Measurements from ENCODE around the gene IGBP1.

The IGBP1 gene

DNA sequence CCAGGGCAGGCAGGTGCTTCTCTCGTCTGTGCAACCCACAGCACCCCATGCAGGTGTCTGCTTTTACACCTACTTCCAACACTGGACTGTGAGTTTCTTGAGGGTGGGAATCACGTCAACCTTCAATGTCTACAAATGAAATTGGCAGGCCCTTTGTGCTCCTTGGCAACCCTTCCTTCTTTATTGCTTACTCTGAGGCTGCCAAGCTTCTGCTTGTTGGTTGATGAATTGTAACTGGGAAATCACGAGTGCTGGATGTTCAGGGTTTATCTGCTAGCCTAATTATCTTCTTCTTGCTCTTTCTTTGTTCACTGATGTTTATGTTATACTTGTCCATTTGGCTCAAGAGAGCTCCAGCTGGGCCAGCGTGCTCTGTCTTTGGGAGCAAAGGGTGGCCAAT is 41.5 kb downstream of the IGBP1 start:
- H4K20me1 ChIP-seq (ENCODE audit: low read depth, low read length): no peaks in the 10 kb centered on the region
- no peaks in the 10 kb centered on the region for H3K79me2 ChIP-seq (ENCODE audit: insufficient read depth, low read length)
- no peaks in the 10 kb centered on the region for H3K9me2 ChIP-seq (replicated peaks; ENCODE audit: insufficient read depth, low read length)
- H3K27me3 ChIP-seq (ENCODE audit: low read length): no peaks in the 10 kb centered on the region
- H2AFZ ChIP-seq (ENCODE audit: low read depth, low read length, severe bottlenecking): no peak overlapping the region
- no peak overlapping the region for H3K4me3 ChIP-seq (ENCODE audit: insufficient read depth, low read length, poor library complexity, severe bottlenecking)
- no peak overlapping the region for H3K9ac ChIP-seq (ENCODE audit: low read length)
- H3F3A ChIP-seq (ENCODE audit: insufficient read depth): no peaks in the 10 kb centered on the region
- H3K27ac ChIP-seq (ENCODE audit: low read depth, low read length): no peak overlapping the region
- H3K36me3 ChIP-seq (ENCODE audit: low read length): no peaks in the 10 kb centered on the region
- H3K9me3 ChIP-seq (ENCODE audit: insufficient read depth, low read length): no peaks in the 10 kb centered on the region
- no peak for TF ChIP-seq EZH2phosphoT487 (conservative IDR thresholded peaks at IDR 0.05; ENCODE audit: low read length)
- TF ChIP-seq, protein P1, sequence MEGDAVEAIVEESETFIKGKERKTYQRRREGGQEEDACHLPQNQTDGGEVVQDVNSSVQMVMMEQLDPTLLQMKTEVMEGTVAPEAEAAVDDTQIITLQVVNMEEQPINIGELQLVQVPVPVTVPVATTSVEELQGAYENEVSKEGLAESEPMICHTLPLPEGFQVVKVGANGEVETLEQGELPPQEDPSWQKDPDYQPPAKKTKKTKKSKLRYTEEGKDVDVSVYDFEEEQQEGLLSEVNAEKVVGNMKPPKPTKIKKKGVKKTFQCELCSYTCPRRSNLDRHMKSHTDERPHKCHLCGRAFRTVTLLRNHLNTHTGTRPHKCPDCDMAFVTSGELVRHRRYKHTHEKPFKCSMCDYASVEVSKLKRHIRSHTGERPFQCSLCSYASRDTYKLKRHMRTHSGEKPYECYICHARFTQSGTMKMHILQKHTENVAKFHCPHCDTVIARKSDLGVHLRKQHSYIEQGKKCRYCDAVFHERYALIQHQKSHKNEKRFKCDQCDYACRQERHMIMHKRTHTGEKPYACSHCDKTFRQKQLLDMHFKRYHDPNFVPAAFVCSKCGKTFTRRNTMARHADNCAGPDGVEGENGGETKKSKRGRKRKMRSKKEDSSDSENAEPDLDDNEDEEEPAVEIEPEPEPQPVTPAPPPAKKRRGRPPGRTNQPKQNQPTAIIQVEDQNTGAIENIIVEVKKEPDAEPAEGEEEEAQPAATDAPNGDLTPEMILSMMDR (IDR thresholded peaks at IDR 0.05; ENCODE audit: insufficient read depth, low read length, poor library complexity, severe bottlenecking): no peak
- H3K4me2 ChIP-seq (ENCODE audit: low read depth, low read length, poor library complexity, severe bottlenecking): no peak overlapping the region

GRCh38 chrX:70175338-70175737 is 42.1 kb downstream of the IGBP1 start:
- Histone ChIP-seq H3F3A (ENCODE audit: insufficient read depth) (no peaks in the 10 kb centered on the region), H2AFZ (ENCODE audit: low read depth, low read length, severe bottlenecking) (no peak overlapping the region), H3K36me3 (ENCODE audit: low read length) (no peaks in the 10 kb centered on the region), H3K27me3 (ENCODE audit: low read length) (no peaks in the 10 kb centered on the region), H3K4me3 (ENCODE audit: insufficient read depth, low read length, poor library complexity, severe bottlenecking) (no peak overlapping the region), H3K27ac (ENCODE audit: low read depth, low read length) (no peak overlapping the region), H3K9me2 (replicated peaks; ENCODE audit: insufficient read depth, low read length) (no peaks in the 10 kb centered on the region), H3K79me2 (ENCODE audit: insufficient read depth, low read length) (no peaks in the 10 kb centered on the region), H4K20me1 (ENCODE audit: low read depth, low read length) (no peaks in the 10 kb centered on the region), H3K9me3 (ENCODE audit: insufficient read depth, low read length) (no peaks in the 10 kb centered on the region), H3K9ac (ENCODE audit: low read length) (no peak overlapping the region), H3K4me2 (ENCODE audit: low read depth, low read length, poor library complexity, severe bottlenecking) (no peak overlapping the region)
- TF ChIP-seq, protein P1 (IDR thresholded peaks at IDR 0.05; ENCODE audit: insufficient read depth, low read length, poor library complexity, severe bottlenecking): no peak
- TF ChIP-seq EZH2phosphoT487 (conservative IDR thresholded peaks at IDR 0.05; ENCODE audit: low read length): no peak

DNA sequence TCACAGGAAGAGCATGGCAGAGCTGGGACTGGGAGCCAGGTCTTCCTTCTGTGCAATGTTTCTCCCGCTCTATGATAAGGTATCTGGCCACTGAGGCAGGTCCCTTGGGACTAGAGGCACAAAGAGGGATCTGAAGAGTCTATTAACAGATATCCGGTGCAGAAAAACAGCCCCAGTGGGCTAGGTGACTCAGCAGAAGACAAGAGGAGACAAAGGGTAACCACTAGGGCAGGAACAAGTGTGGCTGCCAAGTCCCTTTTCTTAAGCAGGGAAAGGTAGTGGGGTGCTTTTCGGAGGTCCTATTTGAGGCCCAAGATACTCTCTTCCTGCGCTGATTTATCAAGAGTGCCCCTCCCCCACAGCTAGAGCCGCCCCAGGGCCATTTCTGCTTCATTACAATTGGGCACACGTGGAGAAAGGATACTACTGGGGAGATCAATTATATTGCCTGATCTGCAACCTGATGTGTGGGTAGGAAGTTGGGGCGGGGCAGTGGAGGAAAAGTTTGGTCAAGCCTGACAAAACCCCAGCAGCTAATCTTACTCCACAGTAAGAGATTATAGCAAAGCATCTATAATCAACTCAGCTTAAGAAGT is 43.8 kb downstream of the IGBP1 start, which contains the start of gene DGAT2L6:
Gene DGAT2L6 (plus strand): TSS at position 546 of the 596 bp plus-strand sequence. CDS start 100 bp downstream, outside the sequence.
- no peaks in the 10 kb centered on the region for H4K20me1 ChIP-seq (ENCODE audit: low read depth, low read length)
- H3F3A ChIP-seq (ENCODE audit: insufficient read depth): no peaks in the 10 kb centered on the region
- no peaks in the 10 kb centered on the region for H3K9me2 ChIP-seq (replicated peaks; ENCODE audit: insufficient read depth, low read length)
- H3K9me3 ChIP-seq (ENCODE audit: insufficient read depth, low read length): no peaks in the 10 kb centered on the region
- H3K79me2 ChIP-seq (ENCODE audit: insufficient read depth, low read length): no peaks in the 10 kb centered on the region
- no peaks in the 10 kb centered on the region for H3K27me3 ChIP-seq (ENCODE audit: low read length)
- no peak within 1 kb of the TSS for H3K9ac ChIP-seq (ENCODE audit: low read length)
- H2AFZ ChIP-seq (ENCODE audit: low read depth, low read length, severe bottlenecking): no peak within 1 kb of the TSS
- H3K36me3 ChIP-seq (ENCODE audit: low read length): no peaks in the 10 kb centered on the region
- no peak within 1 kb of the TSS for H3K4me3 ChIP-seq (ENCODE audit: insufficient read depth, low read length, poor library complexity, severe bottlenecking)
- H3K4me2 ChIP-seq (ENCODE audit: low read depth, low read length, poor library complexity, severe bottlenecking): no peak within 1 kb of the TSS
- TF ChIP-seq EZH2phosphoT487 (conservative IDR thresholded peaks at IDR 0.05; ENCODE audit: low read length): no peak
- TF ChIP-seq, protein P1 (IDR thresholded peaks at IDR 0.05; ENCODE audit: insufficient read depth, low read length, poor library complexity, severe bottlenecking): no peak
- H3K27ac ChIP-seq (ENCODE audit: low read depth, low read length): no peak within 1 kb of the TSS
